ENCODE results near the gene MMD2.

The MMD2 gene

GRCh38 chr7:5001003-5001402, 42.0 kb upstream of the MMD2 start:
- H3K4me3 ChIP-seq (replicated peaks; ENCODE audit: insufficient read depth, low read length): no peak overlapping the region
- H3K27me3 ChIP-seq (ENCODE audit: insufficient read depth, poor library complexity, severe bottlenecking): no peaks in the 10 kb centered on the region
- TF ChIP-seq POLR2AphosphoS5 (IDR thresholded peaks at IDR 0.05; ENCODE audit: low read depth) (no peak), GABPA (IDR thresholded peaks at IDR 0.05; ENCODE audit: low read depth) (no peak), SPI1 (IDR thresholded peaks at IDR 0.05; ENCODE audit: borderline replicate concordance, low read depth) (no peak)
- TF ChIP-seq, protein P1, sequence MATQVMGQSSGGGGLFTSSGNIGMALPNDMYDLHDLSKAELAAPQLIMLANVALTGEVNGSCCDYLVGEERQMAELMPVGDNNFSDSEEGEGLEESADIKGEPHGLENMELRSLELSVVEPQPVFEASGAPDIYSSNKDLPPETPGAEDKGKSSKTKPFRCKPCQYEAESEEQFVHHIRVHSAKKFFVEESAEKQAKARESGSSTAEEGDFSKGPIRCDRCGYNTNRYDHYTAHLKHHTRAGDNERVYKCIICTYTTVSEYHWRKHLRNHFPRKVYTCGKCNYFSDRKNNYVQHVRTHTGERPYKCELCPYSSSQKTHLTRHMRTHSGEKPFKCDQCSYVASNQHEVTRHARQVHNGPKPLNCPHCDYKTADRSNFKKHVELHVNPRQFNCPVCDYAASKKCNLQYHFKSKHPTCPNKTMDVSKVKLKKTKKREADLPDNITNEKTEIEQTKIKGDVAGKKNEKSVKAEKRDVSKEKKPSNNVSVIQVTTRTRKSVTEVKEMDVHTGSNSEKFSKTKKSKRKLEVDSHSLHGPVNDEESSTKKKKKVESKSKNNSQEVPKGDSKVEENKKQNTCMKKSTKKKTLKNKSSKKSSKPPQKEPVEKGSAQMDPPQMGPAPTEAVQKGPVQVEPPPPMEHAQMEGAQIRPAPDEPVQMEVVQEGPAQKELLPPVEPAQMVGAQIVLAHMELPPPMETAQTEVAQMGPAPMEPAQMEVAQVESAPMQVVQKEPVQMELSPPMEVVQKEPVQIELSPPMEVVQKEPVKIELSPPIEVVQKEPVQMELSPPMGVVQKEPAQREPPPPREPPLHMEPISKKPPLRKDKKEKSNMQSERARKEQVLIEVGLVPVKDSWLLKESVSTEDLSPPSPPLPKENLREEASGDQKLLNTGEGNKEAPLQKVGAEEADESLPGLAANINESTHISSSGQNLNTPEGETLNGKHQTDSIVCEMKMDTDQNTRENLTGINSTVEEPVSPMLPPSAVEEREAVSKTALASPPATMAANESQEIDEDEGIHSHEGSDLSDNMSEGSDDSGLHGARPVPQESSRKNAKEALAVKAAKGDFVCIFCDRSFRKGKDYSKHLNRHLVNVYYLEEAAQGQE (IDR thresholded peaks at IDR 0.05; ENCODE audit: insufficient replicate concordance, low read depth): no peak
- TF ChIP-seq, protein P2, sequence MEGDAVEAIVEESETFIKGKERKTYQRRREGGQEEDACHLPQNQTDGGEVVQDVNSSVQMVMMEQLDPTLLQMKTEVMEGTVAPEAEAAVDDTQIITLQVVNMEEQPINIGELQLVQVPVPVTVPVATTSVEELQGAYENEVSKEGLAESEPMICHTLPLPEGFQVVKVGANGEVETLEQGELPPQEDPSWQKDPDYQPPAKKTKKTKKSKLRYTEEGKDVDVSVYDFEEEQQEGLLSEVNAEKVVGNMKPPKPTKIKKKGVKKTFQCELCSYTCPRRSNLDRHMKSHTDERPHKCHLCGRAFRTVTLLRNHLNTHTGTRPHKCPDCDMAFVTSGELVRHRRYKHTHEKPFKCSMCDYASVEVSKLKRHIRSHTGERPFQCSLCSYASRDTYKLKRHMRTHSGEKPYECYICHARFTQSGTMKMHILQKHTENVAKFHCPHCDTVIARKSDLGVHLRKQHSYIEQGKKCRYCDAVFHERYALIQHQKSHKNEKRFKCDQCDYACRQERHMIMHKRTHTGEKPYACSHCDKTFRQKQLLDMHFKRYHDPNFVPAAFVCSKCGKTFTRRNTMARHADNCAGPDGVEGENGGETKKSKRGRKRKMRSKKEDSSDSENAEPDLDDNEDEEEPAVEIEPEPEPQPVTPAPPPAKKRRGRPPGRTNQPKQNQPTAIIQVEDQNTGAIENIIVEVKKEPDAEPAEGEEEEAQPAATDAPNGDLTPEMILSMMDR (IDR thresholded peaks at IDR 0.05; ENCODE audit: insufficient read depth, low read length): no peak
- DNase-seq (ENCODE audit: low read depth in 1 of 2, low spot score in 1 of 2): no peak
- H3K27ac ChIP-seq (replicated peaks): no peak overlapping the region

- no peak overlapping the region for H3K4me3 ChIP-seq (replicated peaks; ENCODE audit: insufficient read depth, low read length)
- no peaks in the 10 kb centered on the region for H3K27me3 ChIP-seq (ENCODE audit: insufficient read depth, poor library complexity, severe bottlenecking)
- TF ChIP-seq GABPA (IDR thresholded peaks at IDR 0.05; ENCODE audit: low read depth) (no peak), POLR2AphosphoS5 (IDR thresholded peaks at IDR 0.05; ENCODE audit: low read depth) (no peak), SPI1 (IDR thresholded peaks at IDR 0.05; ENCODE audit: borderline replicate concordance, low read depth) (no peak)
- TF ChIP-seq, protein P2 (IDR thresholded peaks at IDR 0.05; ENCODE audit: insufficient read depth, low read length): no peak
- TF ChIP-seq, protein P1 (IDR thresholded peaks at IDR 0.05; ENCODE audit: insufficient replicate concordance, low read depth): no peak
- DNase-seq (ENCODE audit: low read depth in 1 of 2, low spot score in 1 of 2): no peak
- H3K27ac ChIP-seq (replicated peaks): no peak overlapping the region
Observed at GRCh38 chr7:4999369-4999950, 40.5 kb upstream of the MMD2 start.

DNA sequence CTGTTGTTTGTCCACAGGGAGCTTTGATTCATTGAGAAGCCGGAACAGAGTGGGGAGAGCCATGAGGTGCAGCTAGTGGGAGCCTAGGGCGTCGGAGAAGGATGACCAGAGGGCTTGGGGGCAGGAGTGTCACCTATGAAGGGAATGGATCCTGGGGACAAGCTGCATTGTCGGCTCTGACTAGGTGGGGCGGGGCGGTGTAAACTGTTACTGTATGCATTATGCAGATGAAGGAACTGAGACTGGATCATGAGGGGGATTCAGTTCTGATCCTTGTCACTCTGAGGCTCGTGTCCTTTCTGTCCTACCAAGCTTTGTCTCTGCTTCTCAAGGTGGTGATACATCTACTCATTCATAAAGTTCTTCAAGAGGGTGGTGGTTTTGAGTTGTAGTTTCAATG, 39.9 kb upstream of the MMD2 start:
- no peak for TF ChIP-seq SPI1 (IDR thresholded peaks at IDR 0.05; ENCODE audit: borderline replicate concordance, low read depth)
- no peak overlapping the region for H3K4me3 ChIP-seq (replicated peaks; ENCODE audit: insufficient read depth, low read length)
- H3K27ac ChIP-seq (replicated peaks): no peak overlapping the region
- DNase-seq (ENCODE audit: low read depth in 1 of 2, low spot score in 1 of 2): no peak
- no peaks in the 10 kb centered on the region for H3K27me3 ChIP-seq (ENCODE audit: insufficient read depth, poor library complexity, severe bottlenecking)

DNA sequence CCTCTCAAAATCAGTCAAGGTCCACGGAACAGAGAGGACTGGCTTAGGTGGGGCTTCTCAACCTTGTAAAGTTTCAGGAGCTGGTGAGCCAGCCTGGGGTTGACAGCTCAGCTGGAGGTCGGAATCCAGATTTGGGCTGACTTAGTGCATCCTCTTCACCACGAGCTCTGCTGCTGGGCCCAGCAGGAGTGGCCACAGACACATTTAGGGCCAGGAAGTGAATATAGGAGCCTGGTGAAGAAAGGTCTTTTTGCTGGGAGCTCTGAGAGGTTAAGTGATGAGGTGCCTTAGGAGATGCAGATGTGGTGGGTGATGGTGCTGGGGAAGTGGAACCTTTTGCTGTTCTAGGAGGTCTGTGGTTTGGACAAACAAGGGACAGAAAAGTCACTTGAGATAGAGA, 39.3 kb upstream of the MMD2 start:
- no peak for DNase-seq (ENCODE audit: low read depth in 1 of 2, low spot score in 1 of 2)
- no peak for TF ChIP-seq SPI1 (IDR thresholded peaks at IDR 0.05; ENCODE audit: borderline replicate concordance, low read depth)
- TF ChIP-seq, protein P2 (IDR thresholded peaks at IDR 0.05; ENCODE audit: insufficient read depth, low read length): no peak
- TF ChIP-seq POLR2AphosphoS5 (IDR thresholded peaks at IDR 0.05; ENCODE audit: low read depth): no peak
- TF ChIP-seq, protein P1 (IDR thresholded peaks at IDR 0.05; ENCODE audit: insufficient replicate concordance, low read depth): no peak
- no peak for TF ChIP-seq GABPA (IDR thresholded peaks at IDR 0.05; ENCODE audit: low read depth)
- H3K27ac ChIP-seq (replicated peaks): no peak overlapping the region
- no peak overlapping the region for H3K4me3 ChIP-seq (replicated peaks; ENCODE audit: insufficient read depth, low read length)
- no peaks in the 10 kb centered on the region for H3K27me3 ChIP-seq (ENCODE audit: insufficient read depth, poor library complexity, severe bottlenecking)

All from HL-60 (cell line).